SH-SY5Y (cell line): Measurements from ENCODE around the gene NBEAL2.

Experiments used
- GATA2 ChIP-seq: IDR thresholded peaks from 2 replicates; pipeline ENCODE4 v1.6.1; 2011; ENCODE audit warnings: mild to moderate bottlenecking, low read depth, low read length
- GATA3 ChIP-seq: IDR thresholded peaks from 2 replicates; pipeline ENCODE4 v1.6.1; 2011; ENCODE audit warnings: low read depth, mild to moderate bottlenecking, low read length, moderate library complexity

DNA sequence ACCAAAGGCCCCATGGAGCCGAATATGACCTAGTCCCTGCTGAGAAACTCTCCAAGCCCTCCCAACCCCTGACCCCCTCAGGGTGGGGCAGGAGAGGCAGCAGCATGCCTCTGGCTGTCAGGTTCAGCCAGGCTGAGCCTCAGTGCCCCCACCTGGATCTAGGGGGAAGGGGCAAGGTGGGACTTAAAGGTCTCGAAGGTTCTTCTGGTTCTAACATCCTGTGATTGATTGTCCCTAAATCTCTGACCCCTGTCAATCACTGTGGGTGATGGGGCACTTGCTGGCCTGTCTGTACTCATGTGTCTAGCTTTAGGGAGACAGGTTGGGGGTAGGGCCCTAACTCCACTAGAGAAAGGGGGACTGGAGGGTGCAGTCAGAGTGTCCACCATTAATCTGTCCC lies 13.8 kb downstream of the NBEAL2 start:
- TF ChIP-seq GATA3: no peak
- TF ChIP-seq GATA2: no peak
